A204.1 (cell line): ENCODE measurements around the gene RCC2.

ENCODE experiments used
- FAIRE-seq: peaks from 2 replicates; lab custom pipeline; 2012; peaks lifted over from hg19 to GRCh38; lab: Jason Lieb, UNC

Gene RCC2

GRCh38 chr1:17441993-17442357 lies 2.5 kb upstream of the RCC2 start:
- FAIRE-seq = no peak

GRCh38 chr1:17441265-17441992 lies 2.0 kb upstream of the RCC2 start:
- no peak for FAIRE-seq

- FAIRE-seq = no peak
Measured at GRCh38 chr1:17440827-17441168, 1.3 kb upstream of the RCC2 start.

- FAIRE-seq = no peak
Measured at GRCh38 chr1:17440074-17440826, 773 bp upstream of the RCC2 start.

GRCh38 chr1:17438318-17439249 lies 893 bp downstream of the RCC2 start:
- FAIRE-seq = no peak

GRCh38 chr1:17437580-17438317 lies 1.7 kb downstream of the RCC2 start:
- no peak for FAIRE-seq

GRCh38 chr1:17437260-17437579 lies 2.3 kb downstream of the RCC2 start:
- FAIRE-seq = no peak

GRCh38 chr1:17436380-17437174 lies 2.9 kb downstream of the RCC2 start:
- no peak for FAIRE-seq

- FAIRE-seq = no peak
Measured at GRCh38 chr1:17434601-17435000, 4.9 kb downstream of the RCC2 start.

GRCh38 chr1:17434016-17434415 lies 5.5 kb downstream of the RCC2 start:
- no peak for FAIRE-seq

GRCh38 chr1:17433261-17433660 lies 6.2 kb downstream of the RCC2 start:
- no peak for FAIRE-seq

- no peak for FAIRE-seq
Measured at GRCh38 chr1:17432412-17432811, 7.1 kb downstream of the RCC2 start.

GRCh38 chr1:17429183-17429582 lies 10.3 kb downstream of the RCC2 start:
- FAIRE-seq = no peak

GRCh38 chr1:17427696-17428660 lies 11.5 kb downstream of the RCC2 start:
- no peak for FAIRE-seq

GRCh38 chr1:17425806-17426600 lies 13.5 kb downstream of the RCC2 start:
- FAIRE-seq = no peak

- FAIRE-seq = no peak
Measured at GRCh38 chr1:17423781-17424245, 15.7 kb downstream of the RCC2 start.

GRCh38 chr1:17422461-17422860 lies 17.0 kb downstream of the RCC2 start:
- no peak for FAIRE-seq

- no peak for FAIRE-seq
Measured at GRCh38 chr1:17420391-17420918, 19.0 kb downstream of the RCC2 start.
